WTC11 (cell line): ENCODE results near the gene UCN3.

Experiments
- ATF3 ChIP-seq: sonication (generic); formaldehyde crosslinking; conservative IDR thresholded peaks from 2 replicates; pipeline ENCODE4 v1.8.1; 2022; ENCODE audit warnings: mild to moderate bottlenecking, missing genetic modification reagents
- CREB1 ChIP-seq: sonication (generic); formaldehyde crosslinking; IDR thresholded peaks from 2 replicates; pipeline ENCODE4 v1.8.0; 2023; ENCODE audit warnings: mild to moderate bottlenecking, missing genetic modification reagents
- ELF4 ChIP-seq: sonication (generic); formaldehyde crosslinking; IDR thresholded peaks from 2 replicates; pipeline ENCODE4 v1.8.1; 2022; ENCODE audit warnings: low read depth, mild to moderate bottlenecking, moderate library complexity, missing genetic modification reagents
- MXD4 ChIP-seq: fragments of 250-450 bp; sonication (Bioruptor Pico); IDR thresholded peaks from 2 replicates; pipeline ENCODE4 v1.8.0; 2021; ENCODE audit warnings: mild to moderate bottlenecking, moderate library complexity, borderline replicate concordance
- NFE2L1 ChIP-seq: sonication (generic); formaldehyde crosslinking; IDR thresholded peaks from 2 replicates; pipeline ENCODE4 v1.8.1; 2023; ENCODE audit warnings: missing genetic modification reagents
- OVOL2 ChIP-seq: fragments of 250-450 bp; sonication (Bioruptor Pico); IDR thresholded peaks from 2 replicates; pipeline ENCODE4 v1.9.0; 2021; ENCODE audit warnings: mild to moderate bottlenecking, borderline replicate concordance
- RELA ChIP-seq: sonication (generic); formaldehyde crosslinking; IDR thresholded peaks from 2 replicates; pipeline ENCODE4 v1.8.1; 2022; ENCODE audit warnings: missing genetic modification reagents, mild to moderate bottlenecking, borderline replicate concordance
- SP1 ChIP-seq: sonication (generic); formaldehyde crosslinking; conservative IDR thresholded peaks from 2 replicates; pipeline ENCODE4 v1.8.1; 2022; ENCODE audit warnings: missing genetic modification reagents
- TEAD1 ChIP-seq: sonication (generic); formaldehyde crosslinking; IDR thresholded peaks from 2 replicates; pipeline ENCODE4 v1.8.0; 2022; ENCODE audit warnings: mild to moderate bottlenecking, missing genetic modification reagents
- TF ChIP-seq, protein P1 (sequence below): fragments of 200-600 bp; IDR thresholded peaks from 2 replicates; pipeline ENCODE4 v1.8.0; 2022; ENCODE audit warnings: antibody characterized with exemption
- TF ChIP-seq, protein P2 (sequence below): sonication (generic); formaldehyde crosslinking; IDR thresholded peaks from 2 replicates; pipeline ENCODE4 v1.8.0; 2022; ENCODE audit warnings: missing genetic modification reagents
- TF ChIP-seq, protein P3 (sequence below): sonication (generic); formaldehyde crosslinking; IDR thresholded peaks from 2 replicates; pipeline ENCODE4 v1.8.1; 2023; ENCODE audit warnings: mild to moderate bottlenecking, missing genetic modification reagents, moderate library complexity
- TF ChIP-seq, protein P4 (sequence below): sonication (generic); formaldehyde crosslinking; IDR thresholded peaks from 2 replicates; pipeline ENCODE4 v1.8.1; 2023; ENCODE audit warnings: mild to moderate bottlenecking, missing genetic modification reagents

DNA sequence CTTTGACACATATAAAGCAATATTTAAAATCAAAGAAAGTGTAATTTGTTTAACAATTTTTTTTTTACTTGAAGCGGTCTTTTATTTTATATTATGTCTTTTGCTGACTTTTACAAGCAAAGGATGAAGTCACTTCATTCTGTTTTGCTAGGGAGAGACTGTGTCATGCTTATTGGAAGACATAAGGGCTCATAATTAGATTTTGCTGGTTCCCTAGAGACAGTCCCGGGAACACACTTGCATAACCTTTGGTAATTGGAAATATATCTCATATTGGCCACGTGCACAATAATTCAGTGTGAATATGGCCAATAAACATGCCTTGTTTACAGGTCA is 47.1 kb downstream of the UCN3 start:
- TF ChIP-seq CREB1 (CRISPR knock-in tag) (no peak), ELF4 (CRISPR knock-in tag) (no peak), MXD4 (no peak), TEAD1 (CRISPR knock-in tag) (no peak), OVOL2 (CRISPR knock-in tag) (no peak), NFE2L1 (CRISPR knock-in tag) (no peak), ATF3 (CRISPR knock-in tag) (no peak), SP1 (CRISPR knock-in tag) (no peak), RELA (CRISPR knock-in tag) (no peak)
- TF ChIP-seq, protein P1, sequence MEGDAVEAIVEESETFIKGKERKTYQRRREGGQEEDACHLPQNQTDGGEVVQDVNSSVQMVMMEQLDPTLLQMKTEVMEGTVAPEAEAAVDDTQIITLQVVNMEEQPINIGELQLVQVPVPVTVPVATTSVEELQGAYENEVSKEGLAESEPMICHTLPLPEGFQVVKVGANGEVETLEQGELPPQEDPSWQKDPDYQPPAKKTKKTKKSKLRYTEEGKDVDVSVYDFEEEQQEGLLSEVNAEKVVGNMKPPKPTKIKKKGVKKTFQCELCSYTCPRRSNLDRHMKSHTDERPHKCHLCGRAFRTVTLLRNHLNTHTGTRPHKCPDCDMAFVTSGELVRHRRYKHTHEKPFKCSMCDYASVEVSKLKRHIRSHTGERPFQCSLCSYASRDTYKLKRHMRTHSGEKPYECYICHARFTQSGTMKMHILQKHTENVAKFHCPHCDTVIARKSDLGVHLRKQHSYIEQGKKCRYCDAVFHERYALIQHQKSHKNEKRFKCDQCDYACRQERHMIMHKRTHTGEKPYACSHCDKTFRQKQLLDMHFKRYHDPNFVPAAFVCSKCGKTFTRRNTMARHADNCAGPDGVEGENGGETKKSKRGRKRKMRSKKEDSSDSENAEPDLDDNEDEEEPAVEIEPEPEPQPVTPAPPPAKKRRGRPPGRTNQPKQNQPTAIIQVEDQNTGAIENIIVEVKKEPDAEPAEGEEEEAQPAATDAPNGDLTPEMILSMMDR = no peak
- TF ChIP-seq, protein P2, sequence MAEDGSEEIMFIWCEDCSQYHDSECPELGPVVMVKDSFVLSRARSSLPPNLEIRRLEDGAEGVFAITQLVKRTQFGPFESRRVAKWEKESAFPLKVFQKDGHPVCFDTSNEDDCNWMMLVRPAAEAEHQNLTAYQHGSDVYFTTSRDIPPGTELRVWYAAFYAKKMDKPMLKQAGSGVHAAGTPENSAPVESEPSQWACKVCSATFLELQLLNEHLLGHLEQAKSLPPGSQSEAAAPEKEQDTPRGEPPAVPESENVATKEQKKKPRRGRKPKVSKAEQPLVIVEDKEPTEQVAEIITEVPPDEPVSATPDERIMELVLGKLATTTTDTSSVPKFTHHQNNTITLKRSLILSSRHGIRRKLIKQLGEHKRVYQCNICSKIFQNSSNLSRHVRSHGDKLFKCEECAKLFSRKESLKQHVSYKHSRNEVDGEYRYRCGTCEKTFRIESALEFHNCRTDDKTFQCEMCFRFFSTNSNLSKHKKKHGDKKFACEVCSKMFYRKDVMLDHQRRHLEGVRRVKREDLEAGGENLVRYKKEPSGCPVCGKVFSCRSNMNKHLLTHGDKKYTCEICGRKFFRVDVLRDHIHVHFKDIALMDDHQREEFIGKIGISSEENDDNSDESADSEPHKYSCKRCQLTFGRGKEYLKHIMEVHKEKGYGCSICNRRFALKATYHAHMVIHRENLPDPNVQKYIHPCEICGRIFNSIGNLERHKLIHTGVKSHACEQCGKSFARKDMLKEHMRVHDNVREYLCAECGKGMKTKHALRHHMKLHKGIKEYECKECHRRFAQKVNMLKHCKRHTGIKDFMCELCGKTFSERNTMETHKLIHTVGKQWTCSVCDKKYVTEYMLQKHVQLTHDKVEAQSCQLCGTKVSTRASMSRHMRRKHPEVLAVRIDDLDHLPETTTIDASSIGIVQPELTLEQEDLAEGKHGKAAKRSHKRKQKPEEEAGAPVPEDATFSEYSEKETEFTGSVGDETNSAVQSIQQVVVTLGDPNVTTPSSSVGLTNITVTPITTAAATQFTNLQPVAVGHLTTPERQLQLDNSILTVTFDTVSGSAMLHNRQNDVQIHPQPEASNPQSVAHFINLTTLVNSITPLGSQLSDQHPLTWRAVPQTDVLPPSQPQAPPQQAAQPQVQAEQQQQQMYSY (CRISPR knock-in tag) = no peak
- TF ChIP-seq, protein P3, sequence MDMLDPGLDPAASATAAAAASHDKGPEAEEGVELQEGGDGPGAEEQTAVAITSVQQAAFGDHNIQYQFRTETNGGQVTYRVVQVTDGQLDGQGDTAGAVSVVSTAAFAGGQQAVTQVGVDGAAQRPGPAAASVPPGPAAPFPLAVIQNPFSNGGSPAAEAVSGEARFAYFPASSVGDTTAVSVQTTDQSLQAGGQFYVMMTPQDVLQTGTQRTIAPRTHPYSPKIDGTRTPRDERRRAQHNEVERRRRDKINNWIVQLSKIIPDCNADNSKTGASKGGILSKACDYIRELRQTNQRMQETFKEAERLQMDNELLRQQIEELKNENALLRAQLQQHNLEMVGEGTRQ (CRISPR knock-in tag) = no peak
- TF ChIP-seq, protein P4, sequence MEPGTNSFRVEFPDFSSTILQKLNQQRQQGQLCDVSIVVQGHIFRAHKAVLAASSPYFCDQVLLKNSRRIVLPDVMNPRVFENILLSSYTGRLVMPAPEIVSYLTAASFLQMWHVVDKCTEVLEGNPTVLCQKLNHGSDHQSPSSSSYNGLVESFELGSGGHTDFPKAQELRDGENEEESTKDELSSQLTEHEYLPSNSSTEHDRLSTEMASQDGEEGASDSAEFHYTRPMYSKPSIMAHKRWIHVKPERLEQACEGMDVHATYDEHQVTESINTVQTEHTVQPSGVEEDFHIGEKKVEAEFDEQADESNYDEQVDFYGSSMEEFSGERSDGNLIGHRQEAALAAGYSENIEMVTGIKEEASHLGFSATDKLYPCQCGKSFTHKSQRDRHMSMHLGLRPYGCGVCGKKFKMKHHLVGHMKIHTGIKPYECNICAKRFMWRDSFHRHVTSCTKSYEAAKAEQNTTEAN (CRISPR knock-in tag) = no peak
